GM19438 (cell line): ENCODE data around the gene ZMYND15.

Experiments used
- ATAC-seq: cut with Tn5 transposase; IDR thresholded peaks from one replicate; pipeline ENCODE4 v1.9.1; 2021; ENCODE audit warnings: low read depth; ENCODE audit not compliant: unreplicated experiment

Gene ZMYND15

GRCh38 chr17:4780325-4780955 lies 40.8 kb downstream of the ZMYND15 start:
- no peak for ATAC-seq

GRCh38 chr17:4782652-4783051 lies 43.0 kb downstream of the ZMYND15 start:
- ATAC-seq, result no peak

- ATAC-seq, result no peak
Observed at GRCh38 chr17:4785311-4786105, 45.9 kb downstream of the ZMYND15 start.

GRCh38 chr17:4786106-4786511 lies 46.5 kb downstream of the ZMYND15 start, which contains the start of gene VMO1:
TSS of gene VMO1 (minus strand) at chr17:4786364. CDS start at chr17:4786352, 12 bp downstream.
- ATAC-seq, result no peak

- ATAC-seq, result no peak
Observed at GRCh38 chr17:4786516-4786915, 46.9 kb downstream of the ZMYND15 start.

- no peak for ATAC-seq
Observed at GRCh38 chr17:4788159-4788806, 48.6 kb downstream of the ZMYND15 start.

GRCh38 chr17:4788807-4789700 lies 49.4 kb downstream of the ZMYND15 start, which contains the start of gene GLTPD2:
TSS of gene GLTPD2 (plus strand) at chr17:4788964. CDS start at chr17:4789012, 48 bp downstream.
- ATAC-seq, result no peak

- ATAC-seq, result no peak
Observed at GRCh38 chr17:4789701-4789950, 50.0 kb downstream of the ZMYND15 start.

- no peak for ATAC-seq
Observed at GRCh38 chr17:4789951-4790704, 50.5 kb downstream of the ZMYND15 start.

GRCh38 chr17:4790705-4791088 lies 51.1 kb downstream of the ZMYND15 start:
- no peak for ATAC-seq

GRCh38 chr17:4795168-4795567 lies 55.5 kb downstream of the ZMYND15 start:
- no peak for ATAC-seq
